ENCODE data around the gene HUWE1. TPM values are rescaled to one million over a fixed set of nuclear protein-coding genes. Genes with fewer than 3 reads are reported as not detected.

The HUWE1 gene
- total RNA-seq, 1 experiment from 2014 or later, result 274 TPM

GRCh38 chrX:53704854-53705253 is 18.3 kb upstream of the HUWE1 start:
- TF ChIP-seq CTCF (IDR thresholded peaks at IDR 0.05; ENCODE audit: unreplicated experiment), result no peak
- POLR2A ChIA-PET, result interaction anchor here (0.7 to 1.1 kb wide), 2 partner anchors 18 to 21 kb away, joined by 4 read pairs; partner anchors contain the start of gene HUWE1
- DNase-seq (ENCODE audit: unreplicated experiment), result no peak
- intact Hi-C loops (cut with micrococcal nuclease), result no loop called here
- CTCF ChIA-PET, result interaction anchor here (0.6 kb wide), 1 partner anchor 93 kb away, joined by 3 read pairs; no protein-coding TSS in a partner anchor
- no peak overlapping the region for H3K27ac Mint-ChIP-seq (ENCODE audit: low read depth, unreplicated experiment)
- no TSS peak for BruUV-seq (replicated peaks)
- H3K9me3 Mint-ChIP-seq (ENCODE audit: unreplicated experiment), result peaks cover 8% of the 10 kb centered on the region
- H3K4me1 Mint-ChIP-seq (ENCODE audit: insufficient read depth, unreplicated experiment), result no peaks in the 10 kb centered on the region
- H3K4me3 Mint-ChIP-seq (ENCODE audit: unreplicated experiment), result no peak overlapping the region
- peaks cover 45% of the 10 kb centered on the region for H3K27me3 Mint-ChIP-seq (ENCODE audit: insufficient read depth, unreplicated experiment)
- H3K36me3 Mint-ChIP-seq (ENCODE audit: insufficient read depth, unreplicated experiment), result no peaks in the 10 kb centered on the region

- Mint-ChIP-seq H3K36me3 (ENCODE audit: insufficient read depth, unreplicated experiment) (no peaks in the 10 kb centered on the region), H3K4me1 (ENCODE audit: insufficient read depth, unreplicated experiment) (no peaks in the 10 kb centered on the region), H3K4me3 (ENCODE audit: unreplicated experiment) (no peak overlapping the region), H3K9me3 (ENCODE audit: unreplicated experiment) (peaks cover 8% of the 10 kb centered on the region), H3K27ac (ENCODE audit: low read depth, unreplicated experiment) (no peak overlapping the region), H3K27me3 (ENCODE audit: insufficient read depth, unreplicated experiment) (peaks cover 40% of the 10 kb centered on the region)
- intact Hi-C loops (cut with micrococcal nuclease), result no loop called here
- ChIA-PET CTCF (interaction anchor here (0.6 kb wide), 1 partner anchor 26 kb away, joined by 3 read pairs; no protein-coding TSS in a partner anchor), POLR2A (no interaction called here)
- no peak for TF ChIP-seq CTCF (IDR thresholded peaks at IDR 0.05; ENCODE audit: unreplicated experiment)
- no peak for DNase-seq (ENCODE audit: unreplicated experiment)
- no TSS peak for BruUV-seq (replicated peaks)
These were observed 17.8 kb upstream of the HUWE1 start for GRCh38 chrX:53704294-53704693.

GRCh38 chrX:53695946-53696549 is 9.5 kb upstream of the HUWE1 start:
- H3K36me3 Mint-ChIP-seq (ENCODE audit: insufficient read depth, unreplicated experiment), result no peaks in the 10 kb centered on the region
- BruUV-seq (replicated peaks), result no TSS peak
- H3K4me3 Mint-ChIP-seq (ENCODE audit: unreplicated experiment), result no peak overlapping the region
- H3K9me3 Mint-ChIP-seq (ENCODE audit: unreplicated experiment), result no peaks in the 10 kb centered on the region
- no peak for TF ChIP-seq CTCF (IDR thresholded peaks at IDR 0.05; ENCODE audit: unreplicated experiment)
- peaks cover 37% of the 10 kb centered on the region for H3K27me3 Mint-ChIP-seq (ENCODE audit: insufficient read depth, unreplicated experiment)
- CTCF ChIA-PET, result interaction anchor here (0.6 to 1.1 kb wide), 2 partner anchors 9 to 136 kb away, joined by 3 to 4 read pairs; partner anchors contain the start of gene HUWE1
- POLR2A ChIA-PET, result interaction anchor here (1.1 to 1.5 kb wide), 4 partner anchors 9 to 127 kb away, joined by 3 to 6 read pairs (median 4); partner anchors contain the start of gene HUWE1
- no peak for DNase-seq (ENCODE audit: unreplicated experiment)
- no peaks in the 10 kb centered on the region for H3K4me1 Mint-ChIP-seq (ENCODE audit: insufficient read depth, unreplicated experiment)
- intact Hi-C loops (cut with micrococcal nuclease), result no loop called here
- H3K27ac Mint-ChIP-seq (ENCODE audit: low read depth, unreplicated experiment), result no peak overlapping the region

GRCh38 chrX:53694642-53695041 is 8.1 kb upstream of the HUWE1 start:
- peaks cover 51% of the 10 kb centered on the region for H3K27me3 Mint-ChIP-seq (ENCODE audit: insufficient read depth, unreplicated experiment)
- no peak overlapping the region for H3K4me3 Mint-ChIP-seq (ENCODE audit: unreplicated experiment)
- intact Hi-C loops (cut with micrococcal nuclease), result no loop called here
- DNase-seq (ENCODE audit: unreplicated experiment), result no peak
- no peaks in the 10 kb centered on the region for H3K36me3 Mint-ChIP-seq (ENCODE audit: insufficient read depth, unreplicated experiment)
- no peak overlapping the region for H3K27ac Mint-ChIP-seq (ENCODE audit: low read depth, unreplicated experiment)
- ChIA-PET POLR2A (interaction anchor here (1.1 to 1.5 kb wide), 3 partner anchors 8 to 129 kb away, joined by 3 to 6 read pairs (median 4); partner anchors contain the start of gene HUWE1), CTCF (interaction anchor here (1.4 kb wide), 1 partner anchor 18 kb away, joined by 4 read pairs; no protein-coding TSS in a partner anchor)
- no TSS peak for BruUV-seq (replicated peaks)
- H3K9me3 Mint-ChIP-seq (ENCODE audit: unreplicated experiment), result no peaks in the 10 kb centered on the region
- TF ChIP-seq CTCF (IDR thresholded peaks at IDR 0.05; ENCODE audit: unreplicated experiment), result no peak
- H3K4me1 Mint-ChIP-seq (ENCODE audit: insufficient read depth, unreplicated experiment), result no peaks in the 10 kb centered on the region

All from MCF 10A (cell line).